Lower leg skin (tissue), 4 donors: ENCODE results near the gene ZNF429. TPM values are rescaled to one million over a fixed set of nuclear protein-coding genes. Genes with fewer than 3 reads are reported as not detected.

Source experiments
- DNase-seq, 2 donors: peaks; one replicate each; pipeline ENCODE4 v3.0.0-alpha.2; 2019; ENCODE audit warnings: low spot score in 2 of 2
- H3K4me3 ChIP-seq: fragments of 200-600 bp; sonication (generic); 2 replicates; pipeline ENCODE4 v1.5.1; 2017; ENCODE audit warnings: mild to moderate bottlenecking, low read depth; ENCODE audit not compliant: poor library complexity, severe bottlenecking
- CTCF ChIP-seq, 3 donors: fragments of 450-650 bp; IDR thresholded peaks; one replicate each; pipeline ENCODE4 v1.5.1; 2016; ENCODE audit warnings: antibody characterized with exemption in 3 of 3, mild to moderate bottlenecking in 3 of 3, moderate library complexity in 2 of 3
- POLR2A ChIP-seq, 2 donors: fragments of 450-650 bp; IDR thresholded peaks; one replicate each; pipeline ENCODE4 v1.6.1; 2016 to 2017; ENCODE audit warnings: antibody characterized with exemption in 2 of 2, mild to moderate bottlenecking in 1 of 2, moderate library complexity in 1 of 2
- WGBS, 2 donors: methylation state at CpG; one replicate each; pipeline ENCODE4 v1.1.5; 2018; 5-methylcytosine and 5-hydroxymethylcytosine counted together
- intact Hi-C: fragments of 100-400 bp; cut with DNase I; formaldehyde crosslinking; loops from one replicate; pipeline ENCODE4 v1.15.0; 2023; ENCODE audit warnings: low total_unique reads
- total RNA-seq, 4 donors: library from RNA; depleted of rRNA; stranded (reverse); fragments of >200 nt; gene quantifications; one replicate each; pipeline ENCODE4 v1.1.0, GENCODE V29; 2016

ZNF429 gene
- total RNA-seq = 10 to 100 TPM in 3 of 4 donors, 1 to 10 TPM in 1; 5.0 to 14.9 (median 11.8) TPM

GRCh38 chr19:21505459-21506451 is at the start of gene ZNF429:
ZNF429 (plus strand) TSS chr19:21505602; CDS start chr19:21505772, 170 bp downstream.
- 1% methylated on average over 25 to 42 of the region's 43 CpGs for WGBS, 2 donors
- TF ChIP-seq CTCF (IDR thresholded peaks at IDR 0.05) = no peak
- TF ChIP-seq POLR2A (IDR thresholded peaks at IDR 0.05) = no peak
- intact Hi-C loops = no loop called here
- peak within 1 kb of the TSS; percentile 80 for H3K4me3 ChIP-seq
- peak; percentile 96 to 98 for DNase-seq

GRCh38 chr19:21460686-21461085 is 44.7 kb upstream of the ZNF429 start:
- DNase-seq = no peak
- H3K4me3 ChIP-seq = no peak overlapping the region
- TF ChIP-seq CTCF (IDR thresholded peaks at IDR 0.05) = no peak
- no peak for TF ChIP-seq POLR2A (IDR thresholded peaks at IDR 0.05)
- intact Hi-C loops = no loop called here

GRCh38 chr19:21462540-21462939 is 42.9 kb upstream of the ZNF429 start:
- 91 to 96% methylated on average over 16 of the region's 16 CpGs for WGBS, 2 donors
- no peak overlapping the region for H3K4me3 ChIP-seq
- TF ChIP-seq POLR2A (IDR thresholded peaks at IDR 0.05) = no peak
- no peak for TF ChIP-seq CTCF (IDR thresholded peaks at IDR 0.05)
- intact Hi-C loops = no loop called here
- peak in 1 of 2 donors; percentile 62 for DNase-seq

GRCh38 chr19:21463449-21464105 is 41.8 kb upstream of the ZNF429 start:
- TF ChIP-seq CTCF (IDR thresholded peaks at IDR 0.05) (no peak), POLR2A (IDR thresholded peaks at IDR 0.05) (no peak)
- no peak overlapping the region for H3K4me3 ChIP-seq
- intact Hi-C loops = no loop called here
- WGBS, 2 donors = 5 to 8% methylated on average over 28 to 34 of the region's 38 CpGs
- DNase-seq = peak in 1 of 2 donors; percentile 70

GRCh38 chr19:21466627-21467026 is 38.8 kb upstream of the ZNF429 start:
- DNase-seq = peak in 1 of 2 donors; percentile 60
- no peak overlapping the region for H3K4me3 ChIP-seq
- TF ChIP-seq POLR2A (IDR thresholded peaks at IDR 0.05) (no peak), CTCF (IDR thresholded peaks at IDR 0.05) (no peak)
- WGBS, 2 donors = 71 to 81% methylated on average over 8 of the region's 8 CpGs
- intact Hi-C loops = no loop called here
